K562 (cell line): ENCODE results near the gene COL23A1. TPM values are rescaled to one million over a fixed set of nuclear protein-coding genes. Genes with fewer than 3 reads are reported as not detected.

Source experiments
- ATAC-seq: fragments of 200-7000 bp; cut with Tn5 transposase; 3 replicates; pipeline ENCODE4 v1.9.1; 2020; ENCODE audit warnings: moderate library complexity
- BruUV-seq: library from RNA; stranded (reverse); fragments of 400-500 nt; replicated peaks from 2 replicates; lab custom pipeline; 2021; lab: Mats Ljungman, UMichigan
- CTCF ChIA-PET: fragments of 300-600 bp; formaldehyde crosslinking; extraction: SDS; loops from one replicate; lab custom pipeline; 2021; ENCODE audit warnings: low intra/inter-chr PET ratio; lab: Yijun Ruan, JAX
- POLR2A ChIA-PET: fragments of 300-600, 350-650 bp; sonication (Branson Sonifier 250); formaldehyde crosslinking; extraction: SDS; loops from one replicate; lab custom pipeline; 2021; ENCODE audit warnings: antibody characterized with exemption, inconsistent platforms; lab: Yijun Ruan, JAX
- DNase-seq, 4 experiments: peaks; one replicate each; pipeline versions ENCODE4 v3.0.0 to v3.0.0-alpha.2; 2011 to 2018; ENCODE audit warnings: low spot score in 3 of 4, mixed read lengths in 3 of 4; ENCODE audit errors: extremely low read depth in 1 of 4
- FAIRE-seq: peaks from 2 replicates; lab custom pipeline; 2011; peaks lifted over from hg19 to GRCh38; lab: Jason Lieb, UNC
- H2AFZ ChIP-seq: 2 replicates; pipeline ENCODE4 v1.6.0; 2011; ENCODE audit warnings: low read depth, low read length, control low read depth, inconsistent platforms
- H3K27ac ChIP-seq: fragments of 200-600 bp; 3 replicates; pipeline ENCODE4 v1.8.0; 2011; ENCODE audit warnings: low read depth, mild to moderate bottlenecking, control low read depth, inconsistent platforms, low read length, moderate library complexity, mixed read lengths; ENCODE audit errors: extremely low read depth
- H3K27me3 ChIP-seq, 2 experiments: fragments of 300-600 bp in 1 of 2; 2 replicates in 1 of 2; 3 replicates in 1 of 2; pipeline versions ENCODE4 v1.6.0 to v1.8.0; 2011; ENCODE audit warnings: inconsistent platforms in 2 of 2, low read length in 2 of 2, mild to moderate bottlenecking in 1 of 2, mixed read lengths in 1 of 2, moderate library complexity in 1 of 2; ENCODE audit not compliant: control insufficient read depth in 2 of 2, insufficient read depth in 2 of 2
- H3K36me3 ChIP-seq: fragments of 300-600 bp; 3 replicates; pipeline ENCODE4 v1.8.0; 2011; ENCODE audit warnings: mild to moderate bottlenecking, low read length, inconsistent platforms; ENCODE audit not compliant: control insufficient read depth, insufficient read depth
- H3K4me1 ChIP-seq, 2 experiments: fragments of 200-600 bp in 1 of 2; replicated peaks in 1 of 2; 2 replicates in 1 of 2; 3 replicates in 1 of 2; pipeline versions ENCODE4 v1.5.1 to v1.8.0; 2011; ENCODE audit warnings: inconsistent platforms in 2 of 2, low read length in 2 of 2, mild to moderate bottlenecking in 1 of 2, mixed read lengths in 1 of 2, moderate library complexity in 1 of 2; ENCODE audit not compliant: control insufficient read depth in 2 of 2, insufficient read depth in 2 of 2
- H3K4me2 ChIP-seq: 2 replicates; pipeline ENCODE4 v1.6.1; 2011; ENCODE audit warnings: low read length, control low read depth, inconsistent platforms, mixed read lengths; ENCODE audit not compliant: insufficient read depth
- H3K4me3 ChIP-seq: fragments of 200-600 bp; sonication (generic), shearing (Covaris generic); 2 replicates; pipeline ENCODE4 v1.5.1; 2016; ENCODE audit warnings: control low read depth, inconsistent platforms
- H3K79me2 ChIP-seq: fragments of 200-600 bp; 3 replicates; pipeline ENCODE4 v1.8.0; 2011; ENCODE audit warnings: low read length, inconsistent platforms; ENCODE audit not compliant: control insufficient read depth, insufficient read depth
- H3K9ac ChIP-seq, 2 experiments: 2 replicates each; pipeline versions ENCODE4 v1.6.0 to v1.6.1; 2011; ENCODE audit warnings: low read depth in 2 of 2, low read length in 2 of 2, control low read depth in 1 of 2, inconsistent platforms in 1 of 2, mild to moderate bottlenecking in 1 of 2, mixed read lengths in 1 of 2; ENCODE audit not compliant: insufficient read depth in 1 of 2
- H3K9me1 ChIP-seq: one replicate; pipeline ENCODE4 v1.6.0; 2011; ENCODE audit warnings: inconsistent platforms, mild to moderate bottlenecking, low read length, moderate library complexity; ENCODE audit not compliant: control insufficient read depth, insufficient read depth
- H3K9me3 ChIP-seq: replicated peaks from 2 replicates; pipeline ENCODE4 v1.5.1; 2011; ENCODE audit warnings: low read depth, low read length, inconsistent platforms; ENCODE audit not compliant: control insufficient read depth, insufficient read depth
- H4K20me1 ChIP-seq: replicated peaks from 2 replicates; pipeline ENCODE4 v1.6.1; 2011; ENCODE audit warnings: low read length, inconsistent platforms, mixed read lengths; ENCODE audit not compliant: control insufficient read depth, insufficient read depth
- SRSF9 ChIP-seq: fragments of 200-400 bp; formaldehyde crosslinking; IDR thresholded peaks from 2 replicates; pipeline ENCODE4 v1.6.1; 2017; ENCODE audit warnings: low read depth, low read length, borderline replicate concordance
- TAL1 ChIP-seq: fragments of 450-650 bp; IDR thresholded peaks from 2 replicates; pipeline ENCODE4 v1.6.1; 2016; ENCODE audit warnings: mild to moderate bottlenecking
- ZFP36 ChIP-seq: fragments of 150-350 bp; IDR thresholded peaks from 2 replicates; pipeline ENCODE4 v1.6.1; 2018; ENCODE audit warnings: low read length, low read depth; ENCODE audit not compliant: partially characterized antibody
- ZNF146 ChIP-seq: IDR thresholded peaks from one replicate; pipeline ENCODE4 v1.6.1; 2018; ENCODE audit warnings: missing compliant biosample characterization; ENCODE audit not compliant: unreplicated experiment
- ZNF586 ChIP-seq: fragments of 450-650 bp; formaldehyde crosslinking; conservative IDR thresholded peaks from 2 replicates; pipeline ENCODE4 v1.4.0; 2020; ENCODE audit warnings: mild to moderate bottlenecking, moderate library complexity
- ZSCAN32 ChIP-seq: fragments of 450-650 bp; formaldehyde crosslinking; IDR thresholded peaks from 2 replicates; pipeline ENCODE4 v1.4.0; 2020; ENCODE audit warnings: mild to moderate bottlenecking, moderate library complexity
- WGBS: fragments of 100-300 bp; shearing (Covaris generic); methylation state at CpG from one replicate; pipeline ENCODE4 v1.1.6; 2016; ENCODE audit warnings: low coverage, mixed read lengths; ENCODE audit not compliant: insufficient coverage; ENCODE audit errors: missing lambda C conversion rate; 5-methylcytosine and 5-hydroxymethylcytosine counted together
- in situ Hi-C: fragments of 300-500 bp; cut with MboI; formaldehyde crosslinking; loops from 4 replicates; pipeline ENCODE4 v1.15.0; 2018; ENCODE audit warnings: inconsistent platforms, mixed read lengths
- intact Hi-C: fragments of 100-400 bp; cut with micrococcal nuclease; formaldehyde crosslinking; loops from 2 replicates; pipeline ENCODE4 v1.14.2; 2022
- polyA plus RNA-seq, 8 experiments: library from polyadenylated mRNA; depleted of rRNA in 4 of 8; stranded (reverse) in 5 of 8; unstranded in 3 of 8; fragments of >200 nt; fragmentation: Nextera tagmentation in 2 of 8; fragmentation: Illumina TruSeq in 1 of 8; extraction: Ambion mirVana in 2 of 8; extraction: Trizol in 1 of 8; gene quantifications; 2 replicates each; pipeline versions ENCODE4 v1.2.1 to v1.2.3, GENCODE V29; 2011 to 2014; ENCODE audit warnings: inconsistent platforms in 1 of 8, missing spikeins in 1 of 8
- total RNA-seq, 7 experiments: library from RNA; depleted of rRNA in 6 of 7; stranded (reverse); fragments of >200 nt in 6 of 7; fragmentation: Illumina TruSeq in 2 of 7; extraction: Trizol in 2 of 7; gene quantifications; 2 replicates each; pipeline versions ENCODE4 v1.2.1 to v1.2.3, GENCODE V29; 2011 to 2021; ENCODE audit warnings: low replicate concordance in 1 of 7
- TF ChIP-seq, protein P1 (sequence below): sonication (generic); formaldehyde crosslinking; IDR thresholded peaks from 2 replicates; pipeline ENCODE4 v1.8.1; 2022; ENCODE audit warnings: missing genetic modification reagents
- TF ChIP-seq, protein P2 (sequence below), 3 experiments: IDR thresholded peaks in 2 of 3; conservative IDR thresholded peaks in 1 of 3; 2 replicates each; pipeline ENCODE4 v1.5.1; 2011 to 2012; ENCODE audit warnings: low read length in 3 of 3, mild to moderate bottlenecking in 3 of 3, control low read depth in 2 of 3, improper control_type of control experiment in 1 of 3, inconsistent platforms in 1 of 3, low read depth in 1 of 3, mixed read lengths in 1 of 3, moderate library complexity in 1 of 3; ENCODE audit not compliant: insufficient read depth in 2 of 3

The COL23A1 gene
- total and polyA plus RNA-seq, 9 of the 15 experiments (the other 6 are each of a cell fraction or from before 2014, with no cell fraction given) = 0.09 TPM; not detected in 8

DNA sequence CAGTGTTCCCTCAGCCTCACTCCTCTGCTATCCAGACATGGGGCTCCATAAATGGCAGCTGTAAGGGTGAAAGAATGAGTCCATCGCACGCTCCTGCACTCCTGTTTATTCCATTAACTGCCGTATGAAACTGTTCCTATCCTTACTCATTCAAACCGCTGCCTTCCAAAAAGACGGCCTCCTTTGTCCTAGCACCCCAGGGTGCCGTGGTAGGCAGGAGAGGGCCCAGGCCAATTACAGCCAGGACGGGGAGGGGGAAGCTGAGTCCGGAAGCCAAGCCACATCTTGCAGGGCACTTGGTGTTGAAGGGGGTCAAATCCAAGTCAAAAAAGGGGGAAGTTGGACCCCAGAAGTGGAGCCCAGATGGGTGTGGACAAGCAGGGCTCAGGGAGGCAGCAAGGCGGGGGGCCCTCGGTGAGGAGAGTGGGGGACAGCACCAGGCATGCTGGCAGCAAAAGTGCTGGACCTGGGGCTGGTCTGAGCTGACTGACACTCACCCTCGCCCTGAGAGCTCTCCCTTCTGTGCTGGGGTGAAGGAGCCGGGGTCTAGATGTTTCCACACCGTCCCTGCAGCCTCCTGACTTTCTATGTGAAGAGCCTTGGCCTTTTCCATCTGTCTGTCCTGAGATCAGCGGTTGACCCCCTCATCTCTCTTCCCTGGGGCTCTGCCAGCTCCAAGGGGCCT, 63.3 kb downstream of the COL23A1 start:
- Histone ChIP-seq H3K4me1 (no peaks in the 10 kb centered on the region), H3K4me2 (no peak overlapping the region), H3K27ac (no peak overlapping the region), H3K27me3 (peaks cover 13 to 80% of the 10 kb centered on the region in 2 experiments; a peak in 4 of 5 replicates), H3K79me2 (no peaks in the 10 kb centered on the region), H3K9me1 (no peaks in the 10 kb centered on the region), H3K4me3 (no peak overlapping the region), H3K36me3 (no peaks in the 10 kb centered on the region), H2AFZ (no peak overlapping the region), H4K20me1 (no peaks in the 10 kb centered on the region; the same call in 1 of the 2 replicates), H3K9me3 (no peaks in the 10 kb centered on the region), H3K9ac (no peak overlapping the region)
- TF ChIP-seq ZSCAN32 (no peak), TAL1 (no peak)
- BruUV-seq = no TSS peak
- ChIA-PET CTCF (no interaction called here), POLR2A (interaction anchor here (0.6 kb wide), 1 partner anchor 55 kb away, joined by 3 read pairs; no protein-coding TSS in a partner anchor)
- 13% methylated on average over 14 of the region's 14 CpGs for WGBS
- no peak for ATAC-seq
- no peak for DNase-seq
- no peak for FAIRE-seq
- in situ Hi-C loops (no loop called here), intact Hi-C loops (no loop called here)

DNA sequence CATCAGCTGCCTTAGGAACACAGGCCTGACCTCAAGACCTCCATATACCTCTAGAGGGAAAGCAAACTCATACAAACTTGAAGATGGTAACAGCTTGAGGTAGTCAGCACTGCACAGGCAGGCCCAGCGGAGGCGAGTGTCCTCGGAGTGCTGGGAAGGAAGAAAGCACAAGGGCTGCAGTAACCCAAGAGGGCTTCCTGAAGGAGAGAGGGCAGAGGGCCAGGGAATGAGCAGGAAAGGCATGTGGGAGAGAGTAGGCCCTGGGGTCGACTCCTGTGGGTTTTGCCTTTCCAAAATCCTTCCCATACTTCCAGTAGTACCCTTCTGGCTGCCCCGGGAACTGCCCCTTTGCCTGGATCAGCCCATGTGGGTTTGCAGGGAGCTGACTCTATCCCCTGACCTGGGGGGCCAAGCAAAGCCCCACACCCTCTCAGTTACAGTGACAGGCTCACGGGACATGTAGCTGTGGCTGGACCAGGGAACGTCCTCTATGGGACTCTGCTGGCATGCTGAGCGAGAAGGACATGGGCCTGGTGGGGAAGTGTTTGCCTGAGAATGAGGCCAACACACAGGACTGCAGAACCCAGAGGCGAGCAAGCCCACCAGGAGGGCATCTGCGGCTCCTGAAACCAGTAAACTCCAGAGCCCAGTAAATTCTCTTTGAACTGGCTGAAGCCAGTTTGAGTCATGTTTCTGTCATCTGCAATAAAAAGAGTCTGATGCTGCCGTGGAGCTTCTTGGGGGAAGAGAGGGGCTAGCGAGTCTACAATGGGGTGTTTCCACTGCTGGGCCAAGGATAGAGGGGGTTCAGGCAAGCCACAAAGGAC, 64.1 kb downstream of the COL23A1 start:
- Histone ChIP-seq H3K9me1 (no peaks in the 10 kb centered on the region), H3K9me3 (no peaks in the 10 kb centered on the region), H2AFZ (no peak overlapping the region), H3K9ac (peak overlapping the region in 1 of 2 experiments; percentile 64; a peak in 1 of 4 replicates), H3K4me1 (no peaks in the 10 kb centered on the region), H3K27me3 (peaks cover 13 to 72% of the 10 kb centered on the region in 2 experiments; a peak in 4 of 5 replicates), H3K4me3 (no peak overlapping the region), H3K27ac (no peak overlapping the region), H3K79me2 (no peaks in the 10 kb centered on the region), H3K4me2 (no peak overlapping the region), H4K20me1 (no peaks in the 10 kb centered on the region; the same call in 1 of the 2 replicates), H3K36me3 (no peaks in the 10 kb centered on the region)
- no peak for DNase-seq
- no TSS peak for BruUV-seq
- FAIRE-seq = no peak
- POLR2A ChIA-PET = interaction anchor here (0.6 kb wide), 1 partner anchor 54 kb away, joined by 3 read pairs; no protein-coding TSS in a partner anchor
- intact Hi-C loops (no loop called here), in situ Hi-C loops (no loop called here)
- no peak for ATAC-seq
- CTCF ChIA-PET = no interaction called here
- 18% methylated on average over 12 of the region's 12 CpGs for WGBS
- TF ChIP-seq, protein P1, sequence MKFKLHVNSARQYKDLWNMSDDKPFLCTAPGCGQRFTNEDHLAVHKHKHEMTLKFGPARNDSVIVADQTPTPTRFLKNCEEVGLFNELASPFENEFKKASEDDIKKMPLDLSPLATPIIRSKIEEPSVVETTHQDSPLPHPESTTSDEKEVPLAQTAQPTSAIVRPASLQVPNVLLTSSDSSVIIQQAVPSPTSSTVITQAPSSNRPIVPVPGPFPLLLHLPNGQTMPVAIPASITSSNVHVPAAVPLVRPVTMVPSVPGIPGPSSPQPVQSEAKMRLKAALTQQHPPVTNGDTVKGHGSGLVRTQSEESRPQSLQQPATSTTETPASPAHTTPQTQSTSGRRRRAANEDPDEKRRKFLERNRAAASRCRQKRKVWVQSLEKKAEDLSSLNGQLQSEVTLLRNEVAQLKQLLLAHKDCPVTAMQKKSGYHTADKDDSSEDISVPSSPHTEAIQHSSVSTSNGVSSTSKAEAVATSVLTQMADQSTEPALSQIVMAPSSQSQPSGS = no peak
- peak; percentile 11 for TF ChIP-seq ZFP36
- no peak for TF ChIP-seq SRSF9
- no peak for TF ChIP-seq ZNF586 (CRISPR knock-in tag)
- TF ChIP-seq ZNF146 (CRISPR knock-in tag) = no peak
- TF ChIP-seq, protein P2, sequence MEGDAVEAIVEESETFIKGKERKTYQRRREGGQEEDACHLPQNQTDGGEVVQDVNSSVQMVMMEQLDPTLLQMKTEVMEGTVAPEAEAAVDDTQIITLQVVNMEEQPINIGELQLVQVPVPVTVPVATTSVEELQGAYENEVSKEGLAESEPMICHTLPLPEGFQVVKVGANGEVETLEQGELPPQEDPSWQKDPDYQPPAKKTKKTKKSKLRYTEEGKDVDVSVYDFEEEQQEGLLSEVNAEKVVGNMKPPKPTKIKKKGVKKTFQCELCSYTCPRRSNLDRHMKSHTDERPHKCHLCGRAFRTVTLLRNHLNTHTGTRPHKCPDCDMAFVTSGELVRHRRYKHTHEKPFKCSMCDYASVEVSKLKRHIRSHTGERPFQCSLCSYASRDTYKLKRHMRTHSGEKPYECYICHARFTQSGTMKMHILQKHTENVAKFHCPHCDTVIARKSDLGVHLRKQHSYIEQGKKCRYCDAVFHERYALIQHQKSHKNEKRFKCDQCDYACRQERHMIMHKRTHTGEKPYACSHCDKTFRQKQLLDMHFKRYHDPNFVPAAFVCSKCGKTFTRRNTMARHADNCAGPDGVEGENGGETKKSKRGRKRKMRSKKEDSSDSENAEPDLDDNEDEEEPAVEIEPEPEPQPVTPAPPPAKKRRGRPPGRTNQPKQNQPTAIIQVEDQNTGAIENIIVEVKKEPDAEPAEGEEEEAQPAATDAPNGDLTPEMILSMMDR (IDR thresholded peaks at IDR 0.05 in 2 of 3, conservative IDR thresholded peaks at IDR 0.05 in 1 of 3; ENCODE audit: insufficient read depth in 2 of 3, low read depth in 1 of 3, low read length in 3 of 3) = no peak
